Measurements from ENCODE around the gene LAPTM5.

LAPTM5 gene

GRCh38 chr1:30786264-30786991, 28.9 kb upstream of the LAPTM5 start:
- no peak for DNase-seq

- no peak for DNase-seq
These were observed 28.1 kb upstream of the LAPTM5 start for GRCh38 chr1:30785714-30786113.

- no peak for DNase-seq
These were observed 27.6 kb upstream of the LAPTM5 start for GRCh38 chr1:30785181-30785580.

- DNase-seq = no peak
These were observed 25.8 kb upstream of the LAPTM5 start for GRCh38 chr1:30783256-30783915.

- peak; percentile 73 for DNase-seq
These were observed 25.0 kb upstream of the LAPTM5 start for GRCh38 chr1:30782361-30783255.

- DNase-seq = no peak
These were observed 24.3 kb upstream of the LAPTM5 start for GRCh38 chr1:30781906-30782305.

GRCh38 chr1:30780409-30780808, 22.8 kb upstream of the LAPTM5 start:
- DNase-seq = no peak

- peak; percentile 89 for DNase-seq
These were observed 21.9 kb upstream of the LAPTM5 start for GRCh38 chr1:30779294-30780071.

- no peak for DNase-seq
These were observed 21.4 kb upstream of the LAPTM5 start for GRCh38 chr1:30778979-30779293.

- DNase-seq = no peak
These were observed 20.8 kb upstream of the LAPTM5 start for GRCh38 chr1:30778154-30778978.

GRCh38 chr1:30777904-30778153, 20.3 kb upstream of the LAPTM5 start:
- DNase-seq = no peak

- no peak for DNase-seq
These were observed 19.7 kb upstream of the LAPTM5 start for GRCh38 chr1:30777060-30777903.

- no peak for DNase-seq
These were observed 18.8 kb upstream of the LAPTM5 start for GRCh38 chr1:30776097-30777059.

- DNase-seq = no peak
These were observed 17.9 kb upstream of the LAPTM5 start for GRCh38 chr1:30775433-30775975.

- no peak for DNase-seq
These were observed 17.2 kb upstream of the LAPTM5 start for GRCh38 chr1:30774550-30775432.

GRCh38 chr1:30773722-30774358, 16.3 kb upstream of the LAPTM5 start:
- no peak for DNase-seq

- DNase-seq = no peak
These were observed 13.4 kb upstream of the LAPTM5 start for GRCh38 chr1:30771005-30771404.

GRCh38 chr1:30770150-30770549, 12.6 kb upstream of the LAPTM5 start:
- no peak for DNase-seq
